Measurements from ENCODE around the gene PELO.

Gene PELO

DNA sequence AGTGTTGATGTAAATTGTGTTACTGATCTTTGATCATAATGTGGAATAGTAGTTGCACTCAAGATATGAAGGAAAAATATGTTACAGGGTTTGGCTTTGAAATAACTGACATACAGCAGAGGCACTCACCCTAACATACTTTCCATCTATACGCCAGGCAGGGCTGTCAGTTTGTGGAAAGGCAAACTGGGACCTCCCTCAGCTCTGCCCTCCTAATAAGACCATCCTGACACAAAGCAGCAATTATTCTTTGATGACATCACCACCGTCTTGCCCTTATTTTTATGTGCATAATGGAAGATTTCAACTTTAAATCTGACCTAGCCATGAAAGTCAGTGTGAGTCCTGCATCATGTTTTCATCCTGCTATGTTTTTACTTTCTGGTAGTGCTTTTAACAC is 42.9 kb downstream of the PELO start:
- no peaks in the 10 kb centered on the region for H3K27me3 ChIP-seq (ENCODE audit: control insufficient read depth, low read length)
- no peaks in the 10 kb centered on the region for H3K4me1 ChIP-seq (ENCODE audit: control insufficient read depth, low read length)
- H3K79me2 ChIP-seq (ENCODE audit: control insufficient read depth, low read length) = no peaks in the 10 kb centered on the region
- H3K4me2 ChIP-seq (ENCODE audit: low read length) = no peak overlapping the region
- H3K9me3 ChIP-seq (ENCODE audit: control insufficient read depth, insufficient read depth, low read length) = no peaks in the 10 kb centered on the region
- no peaks in the 10 kb centered on the region for H3K9me2 ChIP-seq (replicated peaks; ENCODE audit: control insufficient read depth, low read length)
- H3F3A ChIP-seq (ENCODE audit: control insufficient read depth, insufficient read depth) = no peaks in the 10 kb centered on the region
- H4K20me1 ChIP-seq (ENCODE audit: control insufficient read depth, insufficient read depth, low read depth, low read length) = no peaks in the 10 kb centered on the region
- H3K36me3 ChIP-seq (ENCODE audit: control insufficient read depth, low read length) = no peaks in the 10 kb centered on the region
- no peak overlapping the region for H3K27ac ChIP-seq (ENCODE audit: low read depth, low read length)
- TF ChIP-seq CTCF (IDR thresholded peaks at IDR 0.05; ENCODE audit: low read depth, low read length, poor library complexity, severe bottlenecking) (no peak), EZH2phosphoT487 (IDR thresholded peaks at IDR 0.05; ENCODE audit: borderline replicate concordance, low read length) (no peak)
- H3K4me3 ChIP-seq (ENCODE audit: low read length) = no peak overlapping the region

GRCh38 chr5:52831786-52832511 is 44.2 kb downstream of the PELO start:
- H3K79me2 ChIP-seq (ENCODE audit: control insufficient read depth, low read length) = no peaks in the 10 kb centered on the region
- no peaks in the 10 kb centered on the region for H3K9me3 ChIP-seq (ENCODE audit: control insufficient read depth, insufficient read depth, low read length)
- no peak overlapping the region for H3K27ac ChIP-seq (ENCODE audit: low read depth, low read length)
- no peaks in the 10 kb centered on the region for H3K9me2 ChIP-seq (replicated peaks; ENCODE audit: control insufficient read depth, low read length)
- H3K4me1 ChIP-seq (ENCODE audit: control insufficient read depth, low read length) = no peaks in the 10 kb centered on the region
- H4K20me1 ChIP-seq (ENCODE audit: control insufficient read depth, insufficient read depth, low read depth, low read length) = no peaks in the 10 kb centered on the region
- H3F3A ChIP-seq (ENCODE audit: control insufficient read depth, insufficient read depth) = no peaks in the 10 kb centered on the region
- TF ChIP-seq CTCF (IDR thresholded peaks at IDR 0.05; ENCODE audit: low read depth, low read length, poor library complexity, severe bottlenecking) = no peak
- TF ChIP-seq EZH2phosphoT487 (IDR thresholded peaks at IDR 0.05; ENCODE audit: borderline replicate concordance, low read length) = no peak
- no peaks in the 10 kb centered on the region for H3K27me3 ChIP-seq (ENCODE audit: control insufficient read depth, low read length)
- no peaks in the 10 kb centered on the region for H3K36me3 ChIP-seq (ENCODE audit: control insufficient read depth, low read length)
- H3K4me3 ChIP-seq (ENCODE audit: low read length) = no peak overlapping the region
- H3K4me2 ChIP-seq (ENCODE audit: low read length) = no peak overlapping the region

DNA sequence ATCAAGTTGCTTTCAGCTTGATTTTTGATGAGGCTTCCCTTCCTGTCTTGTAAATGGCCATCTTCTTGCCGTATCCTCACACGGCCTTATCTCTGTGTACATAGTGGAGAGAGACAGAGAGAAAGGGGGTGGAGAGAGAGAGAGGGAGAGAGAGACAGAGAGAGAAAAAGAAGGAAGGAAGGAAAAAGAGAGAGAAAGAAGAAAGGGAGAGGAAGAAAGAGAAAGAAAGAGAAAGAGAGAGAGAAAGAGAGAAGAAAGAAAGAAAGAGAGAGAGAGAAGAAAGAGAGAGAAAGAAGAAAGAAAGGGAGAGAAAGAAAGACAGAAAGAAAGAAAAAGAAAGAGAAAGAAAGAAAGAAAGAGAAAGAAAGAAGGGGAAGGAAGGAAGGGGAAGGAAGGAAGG is 46.6 kb downstream of the PELO start:
- no peaks in the 10 kb centered on the region for H3K79me2 ChIP-seq (ENCODE audit: control insufficient read depth, low read length)
- H3K9me3 ChIP-seq (ENCODE audit: control insufficient read depth, insufficient read depth, low read length) = no peaks in the 10 kb centered on the region
- no peak overlapping the region for H3K27ac ChIP-seq (ENCODE audit: low read depth, low read length)
- H3K27me3 ChIP-seq (ENCODE audit: control insufficient read depth, low read length) = no peaks in the 10 kb centered on the region
- no peak overlapping the region for H3K4me2 ChIP-seq (ENCODE audit: low read length)
- H3K4me3 ChIP-seq (ENCODE audit: low read length) = no peak overlapping the region
- TF ChIP-seq EZH2phosphoT487 (IDR thresholded peaks at IDR 0.05; ENCODE audit: borderline replicate concordance, low read length) = no peak
- TF ChIP-seq CTCF (IDR thresholded peaks at IDR 0.05; ENCODE audit: low read depth, low read length, poor library complexity, severe bottlenecking) = no peak
- H3K36me3 ChIP-seq (ENCODE audit: control insufficient read depth, low read length) = no peaks in the 10 kb centered on the region
- H4K20me1 ChIP-seq (ENCODE audit: control insufficient read depth, insufficient read depth, low read depth, low read length) = no peaks in the 10 kb centered on the region
- H3K4me1 ChIP-seq (ENCODE audit: control insufficient read depth, low read length) = no peaks in the 10 kb centered on the region
- H3K9me2 ChIP-seq (replicated peaks; ENCODE audit: control insufficient read depth, low read length) = no peaks in the 10 kb centered on the region
- H3F3A ChIP-seq (ENCODE audit: control insufficient read depth, insufficient read depth) = no peaks in the 10 kb centered on the region

All from DOHH2 (cell line).